ENCODE data around the gene MED10. TPM values are rescaled to one million over a fixed set of nuclear protein-coding genes. Genes with fewer than 3 reads are reported as not detected.
"Not testable (repeated sequence)": the region's sequence is repeated elsewhere in the genome, so short reads cannot be mapped to it uniquely, and the experiment has no call there.

The MED10 gene
- polyA plus RNA-seq, 1 donor from 2014 or later, result 37.9 TPM

GRCh38 chr5:6359555-6360322, 18.6 kb downstream of the MED10 start:
- no peaks in the 10 kb centered on the region for H3K27me3 ChIP-seq (ENCODE audit: insufficient read depth, low read depth, low read length)
- H3K9me2 ChIP-seq (ENCODE audit: insufficient read depth, low read length), result no peaks in the 10 kb centered on the region
- H3K4me3 ChIP-seq (ENCODE audit: low read length), result no peak overlapping the region
- H3K4me2 ChIP-seq (ENCODE audit: low read length), result no peak overlapping the region
- H3K27ac ChIP-seq (ENCODE audit: low read length), result no peak overlapping the region
- no peaks in the 10 kb centered on the region for H3K79me2 ChIP-seq (replicated peaks; ENCODE audit: insufficient read depth, low read length)
- no peak for TF ChIP-seq REST (IDR thresholded peaks at IDR 0.05; ENCODE audit: borderline replicate concordance)
- no peak for TF ChIP-seq SMC3 (conservative IDR thresholded peaks at IDR 0.05; ENCODE audit: poor library complexity)
- TF ChIP-seq RAD21 (conservative IDR thresholded peaks at IDR 0.05), result no peak
- H3F3A ChIP-seq (ENCODE audit: insufficient read depth, low read length, poor library complexity, severe bottlenecking), result no peaks in the 10 kb centered on the region
- H3K9ac ChIP-seq (ENCODE audit: low read length), result no peak overlapping the region
- H4K20me1 ChIP-seq (ENCODE audit: insufficient read depth), result no peaks in the 10 kb centered on the region
- H3K9me3 ChIP-seq (ENCODE audit: low read length), result no peaks in the 10 kb centered on the region
- H3K36me3 ChIP-seq (ENCODE audit: insufficient read depth, low read length), result no peaks in the 10 kb centered on the region
- H2AFZ ChIP-seq (ENCODE audit: low read depth, low read length), result no peak overlapping the region

- no peaks in the 10 kb centered on the region for H3K9me3 ChIP-seq (ENCODE audit: low read length)
- no peaks in the 10 kb centered on the region for H4K20me1 ChIP-seq (ENCODE audit: insufficient read depth)
- TF ChIP-seq REST (IDR thresholded peaks at IDR 0.05; ENCODE audit: borderline replicate concordance), result no peak
- no peak for TF ChIP-seq TAF1 (IDR thresholded peaks at IDR 0.05; ENCODE audit: low read depth)
- no peak for TF ChIP-seq CTCF (IDR thresholded peaks at IDR 0.05; ENCODE audit: poor library complexity, severe bottlenecking)
- no peak for TF ChIP-seq EZH2 (IDR thresholded peaks at IDR 0.05; ENCODE audit: borderline replicate concordance, insufficient read depth, low read length, poor library complexity, severe bottlenecking)
- TF ChIP-seq MXI1 (conservative IDR thresholded peaks at IDR 0.05; ENCODE audit: poor library complexity, severe bottlenecking), result no peak
Measured at GRCh38 chr5:6358434-6358820, 19.9 kb downstream of the MED10 start.

GRCh38 chr5:6357817-6358433, 20.4 kb downstream of the MED10 start:
- not testable (repeated sequence) for H3K36me3 ChIP-seq (ENCODE audit: insufficient read depth, low read length); H3K27me3 ChIP-seq (ENCODE audit: insufficient read depth, low read depth, low read length); H3K27ac ChIP-seq (ENCODE audit: low read length); H3K79me2 ChIP-seq (replicated peaks; ENCODE audit: insufficient read depth, low read length); H3K9ac ChIP-seq (ENCODE audit: low read length); H3K9me2 ChIP-seq (ENCODE audit: insufficient read depth, low read length); H4K20me1 ChIP-seq (ENCODE audit: insufficient read depth); H3F3A ChIP-seq (ENCODE audit: insufficient read depth, low read length, poor library complexity, severe bottlenecking); H3K4me3 ChIP-seq (ENCODE audit: low read length); H2AFZ ChIP-seq (ENCODE audit: low read depth, low read length); H3K9me3 ChIP-seq (ENCODE audit: low read length); H3K4me2 ChIP-seq (ENCODE audit: low read length)

More at GRCh38 chr5:6358434-6358820, 19.9 kb downstream of the MED10 start:
- Histone ChIP-seq H3K9ac (ENCODE audit: low read length) (no peak overlapping the region), H3K27me3 (ENCODE audit: insufficient read depth, low read depth, low read length) (no peaks in the 10 kb centered on the region), H3K4me3 (ENCODE audit: low read length) (no peak overlapping the region), H3K79me2 (replicated peaks; ENCODE audit: insufficient read depth, low read length) (no peaks in the 10 kb centered on the region), H3F3A (ENCODE audit: insufficient read depth, low read length, poor library complexity, severe bottlenecking) (no peaks in the 10 kb centered on the region), H3K36me3 (ENCODE audit: insufficient read depth, low read length) (no peaks in the 10 kb centered on the region), H3K9me2 (ENCODE audit: insufficient read depth, low read length) (no peaks in the 10 kb centered on the region), H3K4me2 (ENCODE audit: low read length) (no peak overlapping the region), H2AFZ (ENCODE audit: low read depth, low read length) (no peak overlapping the region), H3K27ac (ENCODE audit: low read length) (no peak overlapping the region)
